ENCODE measurements around the gene RAET1E. TPM values are rescaled to one million over a fixed set of nuclear protein-coding genes. Genes with fewer than 3 reads are reported as not detected.
"Not testable (repeated sequence)": the region's sequence is repeated elsewhere in the genome, so short reads cannot be mapped to it uniquely, and the experiment has no call there.

The RAET1E gene
- under 1 TPM in 1 of 2 donors, not detected in 1; 0.21 TPM for total RNA-seq

- DNase-seq, result peak; percentile 42
- H3K4me1 ChIP-seq, result peaks cover 13% of the 10 kb centered on the region
- no peaks in the 10 kb centered on the region for H3K9me3 ChIP-seq
- no peaks in the 10 kb centered on the region for H3K27me3 ChIP-seq
- H3K4me3 ChIP-seq, result peak within 1 kb of the TSS; percentile 10
- peak within 1 kb of the TSS; percentile 16 to 69 for H3K9ac ChIP-seq (ENCODE audit: low read depth in 2 of 2, low read length in 2 of 2)
- intact Hi-C loops (cut with DNase I), result no loop called here
- peak within 1 kb of the TSS; percentile 65 for H3K27ac ChIP-seq
- TF ChIP-seq CTCF (IDR thresholded peaks at IDR 0.05), result no peak
- H3K36me3 ChIP-seq, result no peaks in the 10 kb centered on the region
Observed at GRCh38 chr6:149897855-149898744, at the start of gene RAET1E. TSS of gene RAET1E (minus strand) at chr6:149898113. CDS start at chr6:149890901, 7,212 bp downstream.

- H3K27ac ChIP-seq; DNase-seq; H3K27me3 ChIP-seq; H3K4me1 ChIP-seq; H3K9ac ChIP-seq (ENCODE audit: low read depth in 2 of 2, low read length in 2 of 2); H3K9me3 ChIP-seq; H3K4me3 ChIP-seq; H3K36me3 ChIP-seq; intact Hi-C loops (cut with DNase I): not testable (repeated sequence)
Observed at GRCh38 chr6:149947533-149947932, 49.6 kb upstream of the RAET1E start.

GRCh38 chr6:149946631-149947030 lies 48.7 kb upstream of the RAET1E start:
- H3K4me3 ChIP-seq; H3K27ac ChIP-seq; H3K36me3 ChIP-seq; H3K9me3 ChIP-seq; H3K9ac ChIP-seq (ENCODE audit: low read depth in 2 of 2, low read length in 2 of 2); H3K27me3 ChIP-seq; H3K4me1 ChIP-seq; intact Hi-C loops (cut with DNase I); DNase-seq: not testable (repeated sequence)

- H3K27ac ChIP-seq; H3K9ac ChIP-seq (ENCODE audit: low read depth in 2 of 2, low read length in 2 of 2); H3K4me1 ChIP-seq; H3K36me3 ChIP-seq; H3K9me3 ChIP-seq; intact Hi-C loops (cut with DNase I); H3K4me3 ChIP-seq: not testable (repeated sequence)
- DNase-seq, result peak; percentile 3
- H3K27me3 ChIP-seq, result peaks cover 14% of the 10 kb centered on the region
Observed at GRCh38 chr6:149945276-149945675, 47.4 kb upstream of the RAET1E start.

GRCh38 chr6:149943321-149943720 lies 45.4 kb upstream of the RAET1E start:
- H3K9ac ChIP-seq (ENCODE audit: low read depth in 2 of 2, low read length in 2 of 2); intact Hi-C loops (cut with DNase I); H3K36me3 ChIP-seq; H3K4me1 ChIP-seq; H3K4me3 ChIP-seq; H3K27ac ChIP-seq; H3K9me3 ChIP-seq; DNase-seq: not testable (repeated sequence)
- H3K27me3 ChIP-seq, result peaks cover 34% of the 10 kb centered on the region

- peak overlapping the region; percentile 51 for H3K4me3 ChIP-seq
Observed at GRCh38 chr6:149942461-149942829, 44.5 kb upstream of the RAET1E start.

More at GRCh38 chr6:149942461-149942829, 44.5 kb upstream of the RAET1E start:
- TF ChIP-seq CTCF (IDR thresholded peaks at IDR 0.05), result no peak
- DNase-seq, result no peak
- Histone ChIP-seq H3K27ac (no peak overlapping the region), H3K9ac (ENCODE audit: low read depth in 2 of 2, low read length in 2 of 2) (no peak overlapping the region), H3K27me3 (peaks cover 40% of the 10 kb centered on the region), H3K36me3 (no peaks in the 10 kb centered on the region), H3K4me1 (peaks cover 9% of the 10 kb centered on the region), H3K9me3 (no peaks in the 10 kb centered on the region)
- intact Hi-C loops (cut with DNase I), result no loop called here
